Measurements from ENCODE around the gene NBPF11.
"Not testable (repeated sequence)": the region's sequence is repeated elsewhere in the genome, so short reads cannot be mapped to it uniquely, and the experiment has no call there.

Gene NBPF11

GRCh38 chr1:148151911-148152656, at the start of gene NBPF11:
TSS of gene NBPF11 (minus strand) at chr1:148152281. CDS start at chr1:148127003, 25,278 bp downstream.
- not testable (repeated sequence) for DNase-seq (ENCODE audit: low spot score)

- not testable (repeated sequence) for DNase-seq (ENCODE audit: low spot score)
These were observed 45.3 kb upstream of the NBPF11 start for GRCh38 chr1:148197396-148197795.

- not testable (repeated sequence) for DNase-seq (ENCODE audit: low spot score)
These were observed 44.9 kb upstream of the NBPF11 start for GRCh38 chr1:148196949-148197348.

GRCh38 chr1:148195115-148195514, 43.0 kb upstream of the NBPF11 start:
- not testable (repeated sequence) for DNase-seq (ENCODE audit: low spot score)

- DNase-seq (ENCODE audit: low spot score), result not testable (repeated sequence)
These were observed 36.7 kb upstream of the NBPF11 start for GRCh38 chr1:148188768-148189167.

GRCh38 chr1:148178682-148179081, 26.6 kb upstream of the NBPF11 start:
- not testable (repeated sequence) for DNase-seq (ENCODE audit: low spot score)

- not testable (repeated sequence) for DNase-seq (ENCODE audit: low spot score)
These were observed 23.3 kb upstream of the NBPF11 start for GRCh38 chr1:148175414-148175813.

GRCh38 chr1:148171995-148172394, 19.9 kb upstream of the NBPF11 start:
- DNase-seq (ENCODE audit: low spot score), result not testable (repeated sequence)

GRCh38 chr1:148166558-148167492, 14.7 kb upstream of the NBPF11 start:
- DNase-seq (ENCODE audit: low spot score), result peak; percentile 23

- no peak for DNase-seq (ENCODE audit: low spot score)
These were observed 10.3 kb upstream of the NBPF11 start for GRCh38 chr1:148162363-148162762.

- no peak for DNase-seq (ENCODE audit: low spot score)
These were observed 9.2 kb upstream of the NBPF11 start for GRCh38 chr1:148161053-148161901.

GRCh38 chr1:148160343-148161052, 8.4 kb upstream of the NBPF11 start:
- no peak for DNase-seq (ENCODE audit: low spot score)

GRCh38 chr1:148160048-148160342, 7.9 kb upstream of the NBPF11 start:
- no peak for DNase-seq (ENCODE audit: low spot score)

- no peak for DNase-seq (ENCODE audit: low spot score)
These were observed 6.4 kb upstream of the NBPF11 start for GRCh38 chr1:148158341-148159003.

- DNase-seq (ENCODE audit: low spot score), result not testable (repeated sequence)
These were observed 5.7 kb upstream of the NBPF11 start for GRCh38 chr1:148157803-148158202.

- not testable (repeated sequence) for DNase-seq (ENCODE audit: low spot score)
These were observed 3.6 kb upstream of the NBPF11 start for GRCh38 chr1:148155494-148156275.

- DNase-seq (ENCODE audit: low spot score), result not testable (repeated sequence)
These were observed 714 bp upstream of the NBPF11 start for GRCh38 chr1:148152795-148153194.

GRCh38 chr1:148151371-148151819, 686 bp downstream of the NBPF11 start:
- DNase-seq (ENCODE audit: low spot score), result not testable (repeated sequence)

GRCh38 chr1:148150945-148151344, 1.1 kb downstream of the NBPF11 start:
- not testable (repeated sequence) for DNase-seq (ENCODE audit: low spot score)

- DNase-seq (ENCODE audit: low spot score), result not testable (repeated sequence)
These were observed 2.1 kb downstream of the NBPF11 start for GRCh38 chr1:148150014-148150413.

Data from COLO829 (cell line).